GM12865 (cell line): ENCODE results near the gene KLHL5.

Experiments
- DNase-seq: peaks from one replicate; pipeline ENCODE4 v3.0.0; 2010; ENCODE audit warnings: low read depth
- H3K4me3 ChIP-seq: 2 replicates; pipeline ENCODE4 v1.5.1; 2011; ENCODE audit warnings: mild to moderate bottlenecking, low read depth, low read length, control low read depth
- CTCF ChIP-seq: IDR thresholded peaks from 2 replicates; pipeline ENCODE4 v1.5.1; 2011; ENCODE audit warnings: low read length, control low read depth, low read depth, inconsistent platforms; ENCODE audit not compliant: insufficient read depth; ENCODE audit errors: missing control alignments

The KLHL5 gene

GRCh38 chr4:39036172-39036571, 25.9 kb upstream of the KLHL5 start:
- no peak for DNase-seq
- H3K4me3 ChIP-seq: no peak overlapping the region
- no peak for TF ChIP-seq CTCF

GRCh38 chr4:39037491-39037825, 24.6 kb upstream of the KLHL5 start:
- TF ChIP-seq CTCF: no peak
- peak; percentile 57 for DNase-seq
- H3K4me3 ChIP-seq: no peak overlapping the region

- no peak for TF ChIP-seq CTCF
- no peak for DNase-seq
- no peak overlapping the region for H3K4me3 ChIP-seq
Observed at GRCh38 chr4:39037941-39038340, 24.1 kb upstream of the KLHL5 start.

- no peak for TF ChIP-seq CTCF
- H3K4me3 ChIP-seq: no peak overlapping the region
- DNase-seq: no peak
Observed at GRCh38 chr4:39039108-39039507, 22.9 kb upstream of the KLHL5 start.

- no peak for TF ChIP-seq CTCF
- no peak overlapping the region for H3K4me3 ChIP-seq
- no peak for DNase-seq
Observed at GRCh38 chr4:39042366-39042765, 19.7 kb upstream of the KLHL5 start.

- no peak for TF ChIP-seq CTCF
- peak overlapping the region; percentile 88 for H3K4me3 ChIP-seq
- DNase-seq: no peak
Observed at GRCh38 chr4:39043058-39043860, 18.8 kb upstream of the KLHL5 start.

- peak; percentile 55 for DNase-seq
- no peak for TF ChIP-seq CTCF
Observed at GRCh38 chr4:39043861-39044363, 18.1 kb upstream of the KLHL5 start.

More at GRCh38 chr4:39043861-39044363, 18.1 kb upstream of the KLHL5 start:
- H3K4me3 ChIP-seq: peak overlapping the region; percentile 88
